Vagina (tissue), 2 donors: ENCODE measurements around the gene MORC1. TPM values are rescaled to one million over a fixed set of nuclear protein-coding genes. Genes with fewer than 3 reads are reported as not detected.

Experiments used
- DNase-seq, 2 donors: peaks; one replicate each; pipeline ENCODE4 v3.0.0-alpha.2; 2017; ENCODE audit errors: extremely low spot score in 2 of 2
- H3K27ac ChIP-seq: fragments of 200-600 bp; sonication (generic); one replicate; pipeline ENCODE4 v1.5.1; 2019
- H3K27me3 ChIP-seq: fragments of 200-600 bp; sonication (generic); one replicate; pipeline ENCODE4 v1.5.1; 2019
- H3K36me3 ChIP-seq, 2 donors: fragments of 200-600 bp; sonication (generic); one replicate each; pipeline ENCODE4 v1.5.1; 2017 to 2019
- H3K4me1 ChIP-seq: fragments of 200-600 bp; sonication (generic); one replicate; pipeline ENCODE4 v1.5.1; 2019
- H3K4me3 ChIP-seq, 2 donors: fragments of 200-600 bp; sonication (generic); 1 replicate in 1 of 2; 2 replicates in 1 of 2; pipeline ENCODE4 v1.5.1; 2016 to 2019
- H3K9me3 ChIP-seq: fragments of 200-600 bp; sonication (generic); one replicate; pipeline ENCODE4 v1.5.1; 2019
- CTCF ChIP-seq, 3 experiments: fragments of 450-650 bp in 2 of 3; fragments of 200-600 bp in 1 of 3; sonication (generic) in 1 of 3; IDR thresholded peaks; one replicate each; pipeline ENCODE4 v1.5.1; 2017 to 2019; ENCODE audit warnings: antibody characterized with exemption in 3 of 3, mild to moderate bottlenecking in 2 of 3, moderate library complexity in 2 of 3
- POLR2A ChIP-seq, 2 donors: fragments of 450-650 bp; IDR thresholded peaks; one replicate each; pipeline ENCODE4 v1.6.1; 2017; ENCODE audit warnings: antibody characterized with exemption in 2 of 2, mild to moderate bottlenecking in 2 of 2, moderate library complexity in 2 of 2
- POLR2AphosphoS5 ChIP-seq, 2 donors: sonication (generic); formaldehyde crosslinking; IDR thresholded peaks; one replicate each; pipeline ENCODE4 v1.9.0; 2017; ENCODE audit warnings: antibody characterized with exemption in 2 of 2, mild to moderate bottlenecking in 2 of 2, low read depth in 1 of 2; ENCODE audit not compliant: insufficient read depth in 1 of 2
- intact Hi-C: fragments of 100-400 bp; cut with DNase I; formaldehyde crosslinking; loops from one replicate; pipeline ENCODE4 v1.15.1; 2023
- total RNA-seq: library from RNA; depleted of rRNA; stranded (reverse); fragments of >200 nt; gene quantifications from one replicate; pipeline ENCODE4 v1.2.3, GENCODE V29; 2016

MORC1 gene
- total RNA-seq, 1 donor from 2014 or later = not detected

DNA sequence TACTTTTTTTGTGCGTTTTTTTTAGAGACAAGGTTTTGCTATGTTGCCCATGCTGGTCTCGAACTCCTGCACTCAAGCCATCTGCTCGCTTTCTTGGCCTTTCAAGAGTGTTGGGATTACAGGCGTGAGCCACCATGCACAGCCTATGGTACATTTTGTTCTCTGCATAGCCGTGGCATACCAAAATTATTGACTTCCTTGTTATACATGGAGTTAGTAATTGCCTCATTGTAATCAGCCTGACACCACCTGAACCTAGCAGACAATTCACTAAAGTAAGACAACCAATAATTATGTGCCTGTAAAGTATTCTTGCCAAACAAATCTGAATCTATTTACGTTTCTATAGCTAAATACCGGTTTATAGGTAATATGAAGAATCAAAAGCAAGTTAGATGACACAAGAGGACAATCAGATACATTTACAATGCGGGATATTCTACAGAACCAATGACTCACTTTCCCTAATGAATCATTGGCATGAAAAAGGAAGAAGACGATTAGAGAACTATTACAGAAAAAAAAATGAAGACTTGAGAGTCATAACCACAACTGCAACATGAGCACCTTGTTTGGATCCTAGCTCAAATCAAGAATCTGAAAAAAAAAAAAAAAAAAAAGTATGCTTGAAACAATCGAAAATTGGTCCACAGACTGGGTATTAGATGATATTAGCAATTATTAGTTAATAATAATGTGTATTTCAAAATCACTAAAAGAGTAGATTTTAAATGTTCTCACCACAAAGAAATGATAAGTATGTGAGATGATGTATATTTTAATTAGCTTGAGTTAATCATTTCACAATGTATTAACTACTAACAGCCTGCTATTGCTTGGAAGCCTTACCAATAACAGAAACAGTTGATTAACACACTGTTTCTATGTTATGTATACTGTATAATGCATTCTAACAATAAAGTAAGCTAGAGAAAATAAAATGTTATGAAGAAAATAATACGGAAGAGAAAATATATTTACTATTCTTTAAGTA, 171.3 kb downstream of the MORC1 start:
- no peak overlapping the region for H3K4me3 ChIP-seq
- no peaks in the 10 kb centered on the region for H3K4me1 ChIP-seq
- H3K27me3 ChIP-seq = no peaks in the 10 kb centered on the region
- H3K9me3 ChIP-seq = no peaks in the 10 kb centered on the region
- intact Hi-C loops = no loop called here
- no peak for TF ChIP-seq POLR2AphosphoS5 (IDR thresholded peaks at IDR 0.05; ENCODE audit: insufficient read depth in 1 of 2, low read depth in 1 of 2)
- TF ChIP-seq POLR2A (IDR thresholded peaks at IDR 0.05) = no peak
- no peak for TF ChIP-seq CTCF (IDR thresholded peaks at IDR 0.05)
- no peak overlapping the region for H3K27ac ChIP-seq
- no peaks in the 10 kb centered on the region for H3K36me3 ChIP-seq
- no peak for DNase-seq

GRCh38 chr3:108940568-108941263, 177.2 kb downstream of the MORC1 start:
- H3K27me3 ChIP-seq = no peaks in the 10 kb centered on the region
- H3K36me3 ChIP-seq = no peaks in the 10 kb centered on the region
- H3K27ac ChIP-seq = no peak overlapping the region
- DNase-seq = no peak
- H3K4me1 ChIP-seq = no peaks in the 10 kb centered on the region
- no peaks in the 10 kb centered on the region for H3K9me3 ChIP-seq
- H3K4me3 ChIP-seq = no peak overlapping the region
- TF ChIP-seq CTCF (IDR thresholded peaks at IDR 0.05) = no peak
- no peak for TF ChIP-seq POLR2A (IDR thresholded peaks at IDR 0.05)
- no peak for TF ChIP-seq POLR2AphosphoS5 (IDR thresholded peaks at IDR 0.05; ENCODE audit: insufficient read depth in 1 of 2, low read depth in 1 of 2)
- intact Hi-C loops = no loop called here

GRCh38 chr3:108940166-108940565, 177.8 kb downstream of the MORC1 start:
- H3K9me3 ChIP-seq = no peaks in the 10 kb centered on the region
- intact Hi-C loops = no loop called here
- no peak for TF ChIP-seq POLR2AphosphoS5 (IDR thresholded peaks at IDR 0.05; ENCODE audit: insufficient read depth in 1 of 2, low read depth in 1 of 2)
- TF ChIP-seq CTCF (IDR thresholded peaks at IDR 0.05) = no peak
- TF ChIP-seq POLR2A (IDR thresholded peaks at IDR 0.05) = no peak

GRCh38 chr3:108936924-108937689, 180.8 kb downstream of the MORC1 start:
- TF ChIP-seq POLR2AphosphoS5 (IDR thresholded peaks at IDR 0.05; ENCODE audit: insufficient read depth in 1 of 2, low read depth in 1 of 2) (no peak), POLR2A (IDR thresholded peaks at IDR 0.05) (no peak), CTCF (IDR thresholded peaks at IDR 0.05) (no peak)
- no peaks in the 10 kb centered on the region for H3K36me3 ChIP-seq
- intact Hi-C loops = no loop called here
- no peaks in the 10 kb centered on the region for H3K9me3 ChIP-seq
- no peak overlapping the region for H3K27ac ChIP-seq
- no peak for DNase-seq
- no peaks in the 10 kb centered on the region for H3K4me1 ChIP-seq
- H3K4me3 ChIP-seq = no peak overlapping the region
- no peaks in the 10 kb centered on the region for H3K27me3 ChIP-seq

More at GRCh38 chr3:108940166-108940565, 177.8 kb downstream of the MORC1 start:
- Histone ChIP-seq H3K27ac (no peak overlapping the region), H3K36me3 (no peaks in the 10 kb centered on the region), H3K4me1 (no peaks in the 10 kb centered on the region), H3K27me3 (no peaks in the 10 kb centered on the region), H3K4me3 (no peak overlapping the region)
- DNase-seq = no peak
